HG03565 (cell line): Measurements from ENCODE around the gene VSTM2B.

ENCODE experiments used
- ATAC-seq: cut with Tn5 transposase; IDR thresholded peaks from one replicate; pipeline ENCODE4 v1.9.1; 2021; ENCODE audit warnings: mild to moderate bottlenecking, moderate library complexity; ENCODE audit not compliant: unreplicated experiment

The VSTM2B gene

GRCh38 chr19:29529646-29530539 is 4.1 kb downstream of the VSTM2B start:
- no peak for ATAC-seq

DNA sequence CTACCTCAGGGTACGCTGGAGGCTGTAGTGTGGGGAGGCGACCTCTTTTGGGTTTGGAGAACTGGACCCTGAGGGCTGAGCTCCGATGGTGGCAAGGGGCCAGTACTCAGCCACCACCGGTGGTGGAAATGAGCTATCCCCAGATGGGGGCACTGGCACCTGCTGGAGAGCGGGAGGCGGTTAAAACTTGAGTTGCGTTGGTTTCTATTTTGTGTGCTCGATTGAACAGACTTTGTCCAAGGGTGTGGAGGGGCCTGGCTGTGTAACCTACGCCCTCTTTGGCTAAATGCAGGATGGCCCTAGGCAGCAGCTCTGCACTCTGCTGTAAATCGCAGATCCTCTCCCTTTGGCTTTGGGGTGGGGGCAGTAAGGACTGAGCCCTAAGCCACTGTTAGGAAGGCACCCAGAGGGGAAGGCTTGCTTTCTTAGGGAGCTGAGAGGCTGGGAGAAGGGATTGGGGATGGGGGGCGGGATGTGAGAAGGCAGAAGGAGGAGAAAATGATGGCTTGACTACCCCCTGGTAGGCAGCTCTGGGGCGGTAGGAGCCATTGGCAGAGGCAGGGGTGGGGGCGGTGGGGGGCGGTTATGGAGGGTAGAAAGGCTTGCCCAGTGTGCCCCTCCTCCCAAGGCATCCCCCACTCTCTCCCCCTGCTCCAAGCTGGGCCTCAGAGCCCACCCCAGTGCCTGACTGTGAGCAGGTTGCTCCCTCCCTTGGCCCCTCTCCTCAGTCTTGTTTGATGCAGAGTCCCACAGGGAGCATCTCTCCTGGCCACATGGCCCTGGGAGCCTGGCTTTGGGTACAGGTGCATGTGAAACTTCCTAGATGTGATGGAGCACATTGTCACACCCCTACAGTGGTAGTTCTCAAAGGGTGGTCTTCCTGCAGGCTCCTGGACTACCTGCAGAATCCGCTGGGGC is 5.0 kb downstream of the VSTM2B start:
- ATAC-seq, result no peak

DNA sequence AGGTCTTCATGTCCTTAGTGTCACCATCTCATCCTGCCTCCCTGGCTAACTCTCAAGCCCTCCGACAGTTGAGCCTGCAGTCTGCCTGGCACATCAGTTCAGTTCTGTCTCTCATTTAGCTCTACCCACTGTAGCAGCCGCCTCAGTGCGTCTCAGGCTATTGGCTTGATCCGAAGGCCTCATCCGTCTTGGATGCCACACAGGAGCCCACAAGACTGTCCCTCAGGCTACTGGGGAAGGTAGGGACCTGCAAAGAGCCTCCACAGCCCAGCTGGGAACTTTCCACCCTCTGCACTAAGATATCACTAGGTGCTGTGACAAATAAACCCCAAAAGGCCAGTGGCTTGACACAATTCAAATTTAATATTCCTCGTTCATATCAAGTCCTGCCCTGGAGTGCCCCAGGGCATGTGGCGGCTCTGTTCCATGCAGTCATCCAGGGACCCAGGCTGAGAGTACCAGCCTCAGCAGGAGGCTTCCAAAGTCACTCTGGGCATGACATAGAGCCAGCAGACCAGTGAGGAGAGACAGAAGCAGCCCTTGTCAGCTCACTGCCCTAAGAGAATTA is 5.7 kb downstream of the VSTM2B start:
- no peak for ATAC-seq

- no peak for ATAC-seq
Measured at GRCh38 chr19:29532097-29532496, 6.3 kb downstream of the VSTM2B start.

GRCh38 chr19:29532956-29533355 is 7.2 kb downstream of the VSTM2B start:
- ATAC-seq, result no peak

DNA sequence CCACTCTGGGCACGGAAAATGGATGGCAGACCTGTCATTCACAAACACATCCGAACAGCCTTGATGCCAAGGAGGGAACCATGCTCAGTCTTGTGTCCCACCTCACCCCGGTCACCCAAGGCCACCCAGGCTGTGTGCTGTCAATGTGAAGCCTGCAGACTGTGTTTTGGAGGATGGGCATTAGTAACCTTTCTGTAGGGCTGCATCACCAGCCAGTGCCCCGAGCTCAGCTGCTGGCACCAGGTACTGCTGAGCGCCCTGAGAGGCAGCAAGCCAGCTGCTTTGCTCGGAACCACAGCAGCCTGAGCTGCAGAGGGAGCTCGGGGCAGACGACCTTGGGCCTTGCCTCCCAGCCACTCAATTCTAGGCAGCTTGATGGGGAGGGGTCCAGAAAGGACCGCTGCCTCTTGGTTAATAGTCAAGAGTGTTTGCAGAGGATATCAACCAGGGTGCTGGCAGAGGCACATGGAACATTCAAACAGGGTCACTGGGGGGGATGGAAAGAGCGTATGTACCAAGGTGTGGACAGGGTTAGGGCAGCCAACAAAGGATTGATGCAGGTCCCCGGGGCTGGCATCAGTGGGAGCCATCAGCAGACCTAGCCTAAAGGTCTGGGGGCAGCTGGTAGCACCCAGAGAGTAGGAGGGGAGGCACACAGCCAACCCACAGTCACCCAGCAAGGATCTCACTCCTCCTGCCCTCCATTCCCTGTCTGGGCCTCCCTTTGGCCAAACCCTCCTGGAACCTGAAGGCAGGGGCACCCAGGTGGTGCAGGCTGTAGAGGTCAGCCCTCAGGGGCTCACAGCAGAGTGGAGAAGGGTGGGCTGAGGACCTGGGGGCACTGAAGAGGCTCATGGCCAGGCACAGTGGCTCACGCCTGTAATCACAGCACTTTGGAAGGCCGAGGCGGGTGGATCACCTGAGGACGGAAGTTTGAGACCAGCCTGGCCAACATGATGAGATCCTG is 8.1 kb downstream of the VSTM2B start:
- no peak for ATAC-seq

GRCh38 chr19:29535214-29535831 is 9.5 kb downstream of the VSTM2B start:
- no peak for ATAC-seq

- no peak for ATAC-seq
Measured at GRCh38 chr19:29535984-29536508, 10.3 kb downstream of the VSTM2B start.

GRCh38 chr19:29537181-29537580 is 11.4 kb downstream of the VSTM2B start:
- ATAC-seq, result no peak

DNA sequence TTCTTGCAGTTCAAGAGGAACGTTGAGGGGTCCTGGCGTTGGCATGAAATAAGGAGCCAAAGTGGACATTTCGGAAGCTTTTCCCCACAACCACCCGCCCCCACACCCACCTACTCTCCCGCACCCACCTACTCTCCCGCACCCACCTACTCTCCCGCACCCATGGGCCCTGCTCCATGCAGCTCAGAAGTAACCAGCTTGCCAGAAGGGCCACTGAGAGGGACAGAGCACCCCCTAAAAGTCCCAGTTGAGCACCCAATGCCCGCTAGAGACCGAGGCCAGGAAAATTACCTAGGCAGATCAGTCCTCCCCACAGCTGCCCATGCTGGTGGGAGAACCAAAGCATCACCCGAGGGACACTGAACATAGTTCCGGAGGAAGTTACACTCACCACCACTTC is 11.8 kb downstream of the VSTM2B start:
- no peak for ATAC-seq

DNA sequence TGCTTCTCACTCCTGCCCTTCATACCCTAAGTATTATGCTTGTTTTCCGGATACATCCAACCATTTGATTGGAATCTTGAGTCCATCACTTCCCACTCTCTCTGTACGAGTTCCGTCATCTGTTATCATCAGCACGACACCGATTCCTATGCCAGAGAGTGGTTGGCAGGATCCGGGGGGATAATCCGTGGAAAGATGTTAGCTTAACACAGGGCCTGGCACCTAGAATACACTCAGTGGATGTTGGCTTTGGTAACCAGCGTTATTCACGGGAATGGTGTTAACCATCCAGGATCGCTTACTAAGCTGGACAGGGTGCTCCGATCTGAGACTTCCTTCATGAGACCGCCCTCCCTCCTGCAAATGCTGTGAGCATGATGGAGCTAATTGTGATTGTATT is 12.4 kb downstream of the VSTM2B start:
- ATAC-seq, result no peak

DNA sequence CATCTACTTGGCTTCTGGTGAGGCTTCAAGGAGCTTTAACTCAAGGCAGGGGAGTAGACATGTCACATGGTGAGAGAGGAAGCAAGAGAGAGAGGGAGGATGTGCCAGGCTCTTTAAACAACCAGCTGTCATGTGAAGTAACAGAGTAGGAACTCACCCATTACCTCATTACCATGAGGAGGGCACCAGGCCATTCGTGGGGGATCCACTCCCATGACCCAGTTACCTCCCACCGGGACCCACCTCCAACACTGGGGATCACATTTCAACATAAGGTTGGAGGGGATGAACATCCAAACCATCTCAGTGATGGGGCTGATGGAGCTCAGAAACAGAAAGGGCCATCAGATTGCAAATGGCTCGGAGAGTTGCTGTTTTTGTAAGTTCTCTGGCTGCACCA is 12.9 kb downstream of the VSTM2B start:
- no peak for ATAC-seq

DNA sequence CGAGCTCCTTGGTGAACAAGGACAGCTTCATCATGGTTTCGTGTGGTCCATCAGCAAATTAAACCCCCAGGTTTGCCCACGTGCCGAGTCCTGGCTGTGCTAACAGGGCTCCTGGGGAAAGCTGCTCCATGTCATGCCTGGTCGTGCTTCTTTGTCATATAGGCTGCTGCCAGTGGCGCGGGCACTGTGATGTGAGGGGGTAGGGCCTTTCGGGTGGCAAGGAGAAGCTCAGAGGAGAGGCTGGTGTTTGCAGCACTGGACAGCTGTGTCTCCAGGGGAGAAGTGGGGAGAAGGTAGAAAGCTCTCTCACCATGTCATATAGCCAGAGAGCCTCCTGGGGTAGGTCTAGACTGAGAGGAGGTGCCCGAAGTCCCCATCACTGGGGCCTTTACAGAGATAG is 13.3 kb downstream of the VSTM2B start:
- no peak for ATAC-seq

- no peak for ATAC-seq
Measured at GRCh38 chr19:29539670-29540069, 13.9 kb downstream of the VSTM2B start.

DNA sequence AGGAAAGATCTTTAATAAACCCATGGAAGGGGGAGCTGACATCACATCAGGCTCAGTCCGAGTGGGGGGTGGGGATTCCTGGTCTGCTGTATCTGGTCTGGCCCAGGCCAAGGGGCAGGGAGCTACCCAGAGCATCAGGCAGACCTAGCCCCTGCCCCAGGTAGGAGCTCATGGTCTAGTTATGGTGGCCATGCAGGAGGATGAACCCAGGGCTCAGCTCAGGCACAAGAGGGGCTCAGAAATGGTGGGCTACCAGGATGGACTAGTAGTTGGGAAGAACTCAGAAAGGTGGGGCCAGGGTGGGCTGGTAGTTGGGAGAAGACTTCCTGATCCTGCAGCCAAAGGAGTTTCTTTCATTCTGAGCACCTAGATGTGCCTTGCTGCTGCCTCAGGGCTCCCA is 14.3 kb downstream of the VSTM2B start:
- no peak for ATAC-seq

GRCh38 chr19:29541473-29542253 is 15.9 kb downstream of the VSTM2B start:
- no peak for ATAC-seq

DNA sequence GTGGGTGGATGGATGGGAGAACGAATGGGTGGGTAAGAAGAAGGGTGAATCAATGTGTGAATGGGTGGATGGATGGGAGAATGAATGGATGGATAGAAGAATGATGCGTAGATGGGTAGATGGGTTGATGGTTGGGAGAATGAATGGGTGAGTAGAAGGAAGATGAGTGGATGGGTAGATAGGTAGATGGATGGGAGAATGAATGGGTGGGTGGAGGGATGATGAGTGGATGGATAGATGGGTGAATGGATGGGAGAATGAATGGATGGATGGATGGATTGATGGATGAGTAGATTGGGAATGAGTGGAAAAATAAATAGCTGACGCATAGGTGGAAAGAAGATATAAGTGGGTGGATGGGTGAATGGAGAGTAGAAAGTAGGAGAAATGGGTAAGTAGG is 16.5 kb downstream of the VSTM2B start:
- no peak for ATAC-seq

GRCh38 chr19:29542776-29543175 is 17.0 kb downstream of the VSTM2B start:
- ATAC-seq, result no peak

GRCh38 chr19:29543381-29543780 is 17.6 kb downstream of the VSTM2B start:
- ATAC-seq, result no peak
